K562 (cell line): ENCODE measurements around the gene BRD3. TPM values are rescaled to one million over a fixed set of nuclear protein-coding genes. Genes with fewer than 3 reads are reported as not detected.
A peak's percentile ranks its signal among the peaks of the same experiment; 100 is the strongest.

Source experiments
- ATF1 ChIP-seq, 2 experiments: fragments of 450-650 bp in 1 of 2; IDR thresholded peaks; 2 replicates each; pipeline ENCODE4 v1.6.1; 2016; ENCODE audit warnings: missing compliant biosample characterization in 1 of 2, missing genetic modification characterization in 1 of 2
- MEIS2 ChIP-seq: fragments of 450-650 bp; IDR thresholded peaks from 2 replicates; pipeline ENCODE4 v1.6.1; 2014; ENCODE audit warnings: mild to moderate bottlenecking; ENCODE audit not compliant: partially characterized antibody
- NBN ChIP-seq: fragments of 450-650 bp; IDR thresholded peaks from 2 replicates; pipeline ENCODE4 v1.6.1; 2016; ENCODE audit warnings: low read depth, mild to moderate bottlenecking
- SIN3B ChIP-seq: fragments of 450-650 bp; IDR thresholded peaks from 2 replicates; pipeline ENCODE4 v1.6.1; 2017; ENCODE audit warnings: low read depth, mild to moderate bottlenecking, moderate library complexity
- SMAD1 ChIP-seq: fragments of 150-350 bp; IDR thresholded peaks from 2 replicates; pipeline ENCODE4 v1.6.1; 2014; ENCODE audit warnings: low read length, low read depth; ENCODE audit not compliant: partially characterized antibody
- TCF15 ChIP-seq: fragments of 250-450 bp; sonication (Bioruptor Pico); IDR thresholded peaks from 2 replicates; pipeline ENCODE4 v1.8.0; 2022; ENCODE audit warnings: moderate library complexity, mild to moderate bottlenecking, inconsistent platforms
- ZBTB40 ChIP-seq, 2 experiments: fragments of 450-650 bp in 1 of 2; sonication (generic) in 1 of 2; formaldehyde crosslinking in 1 of 2; IDR thresholded peaks; 2 replicates each; pipeline versions ENCODE4 v1.7.1 to v1.9.0; 2016 to 2022; ENCODE audit warnings: inconsistent platforms in 1 of 2, mild to moderate bottlenecking in 1 of 2, missing genetic modification reagents in 1 of 2
- ZNF395 ChIP-seq: fragments of 200-800 bp; sonication (Bioruptor generic); IDR thresholded peaks from 2 replicates; pipeline ENCODE4 v1.6.1; 2017; ENCODE audit warnings: missing genetic modification characterization, missing compliant biosample characterization
- ZNF609 ChIP-seq: sonication (generic); formaldehyde crosslinking; IDR thresholded peaks from 2 replicates; pipeline ENCODE4 v1.8.1; 2023; ENCODE audit warnings: missing genetic modification reagents, mild to moderate bottlenecking, borderline replicate concordance
- polyA plus RNA-seq, 8 experiments: library from polyadenylated mRNA; depleted of rRNA in 4 of 8; stranded (reverse) in 5 of 8; unstranded in 3 of 8; fragments of >200 nt; fragmentation: Nextera tagmentation in 2 of 8; fragmentation: Illumina TruSeq in 1 of 8; extraction: Ambion mirVana in 2 of 8; extraction: Trizol in 1 of 8; gene quantifications; 2 replicates each; pipeline versions ENCODE4 v1.2.1 to v1.2.3, GENCODE V29; 2011 to 2014; ENCODE audit warnings: inconsistent platforms in 1 of 8, missing spikeins in 1 of 8
- total RNA-seq, 7 experiments: library from RNA; depleted of rRNA in 6 of 7; stranded (reverse); fragments of >200 nt in 6 of 7; fragmentation: Illumina TruSeq in 2 of 7; extraction: Trizol in 2 of 7; gene quantifications; 2 replicates each; pipeline versions ENCODE4 v1.2.1 to v1.2.3, GENCODE V29; 2011 to 2021; ENCODE audit warnings: low replicate concordance in 1 of 7

Gene BRD3
- total and polyA plus RNA-seq, 9 of the 15 experiments (the other 6 are each of a cell fraction or from before 2014, with no cell fraction given), result 0.82 to 37.1 (median 4.2) TPM

GRCh38 chr9:134068744-134069479, 1.1 kb upstream of the BRD3 start (continued):
- 0 out of 2 replicates have a peak, but pooled peaks have one; percentile 38 for TF ChIP-seq NBN
- TF ChIP-seq TCF15 (CRISPR knock-in tag), result no peak
- no peak for TF ChIP-seq ATF1 (CRISPR knock-in tag; IDR thresholded peaks at IDR 0.05)
- peak; percentile 43; the same call in 1 of the 2 replicates for TF ChIP-seq ATF1 (tag; IDR thresholded peaks at IDR 0.05)
- peak; percentile 13 for TF ChIP-seq MEIS2
- TF ChIP-seq ZBTB40 (IDR thresholded peaks at IDR 0.05), result 0 out of 2 replicates have a peak, but pooled peaks have one; percentile 24
- TF ChIP-seq ZBTB40 (CRISPR knock-in tag; IDR thresholded peaks at IDR 0.05), result no peak
- TF ChIP-seq SIN3B, result no peak
- no peak for TF ChIP-seq ZNF395 (CRISPR knock-in tag)
- no peak for TF ChIP-seq ZNF609 (CRISPR knock-in tag)
- no peak for TF ChIP-seq SMAD1
